ENCODE measurements around the gene MECR. TPM values are rescaled to one million over a fixed set of nuclear protein-coding genes. Genes with fewer than 3 reads are reported as not detected.

The MECR gene
- polyA plus RNA-seq, 1 of the 3 experiments (the other 2 are of a cell fraction), result 38.3 TPM

DNA sequence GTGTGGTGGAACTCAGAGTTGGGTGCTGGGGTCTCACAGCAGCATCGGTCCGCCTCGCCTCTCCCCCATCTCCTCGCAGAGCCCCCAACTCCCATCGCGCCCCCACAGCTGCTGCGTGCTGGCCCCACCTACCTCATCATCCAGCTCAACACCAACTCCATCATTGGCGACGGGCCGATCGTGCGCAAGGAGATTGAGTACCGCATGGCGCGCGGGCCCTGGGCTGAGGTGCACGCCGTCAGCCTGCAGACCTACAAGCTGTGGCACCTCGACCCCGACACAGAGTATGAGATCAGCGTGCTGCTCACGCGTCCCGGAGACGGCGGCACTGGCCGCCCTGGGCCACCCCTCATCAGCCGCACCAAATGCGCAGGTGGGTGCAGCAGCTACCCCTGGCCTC, 29.8 kb upstream of the MECR start:
- no peaks in the 10 kb centered on the region for H3K9me3 ChIP-seq
- no peaks in the 10 kb centered on the region for H3K36me3 ChIP-seq (replicated peaks in 1 of 2; ENCODE audit: control insufficient read depth in 1 of 2, insufficient read depth in 2 of 2, low read length in 1 of 2)
- TF ChIP-seq, protein P1, sequence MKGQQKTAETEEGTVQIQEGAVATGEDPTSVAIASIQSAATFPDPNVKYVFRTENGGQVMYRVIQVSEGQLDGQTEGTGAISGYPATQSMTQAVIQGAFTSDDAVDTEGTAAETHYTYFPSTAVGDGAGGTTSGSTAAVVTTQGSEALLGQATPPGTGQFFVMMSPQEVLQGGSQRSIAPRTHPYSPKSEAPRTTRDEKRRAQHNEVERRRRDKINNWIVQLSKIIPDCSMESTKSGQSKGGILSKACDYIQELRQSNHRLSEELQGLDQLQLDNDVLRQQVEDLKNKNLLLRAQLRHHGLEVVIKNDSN (IDR thresholded peaks at IDR 0.05; ENCODE audit: borderline replicate concordance, low read depth), result no peak
- TF ChIP-seq MXI1 (IDR thresholded peaks at IDR 0.05; ENCODE audit: low read depth, low read length) (no peak), RCOR1 (IDR thresholded peaks at IDR 0.05; ENCODE audit: low read length) (no peak), RFX5 (IDR thresholded peaks at IDR 0.05; ENCODE audit: low read length) (no peak), NFIC (IDR thresholded peaks at IDR 0.05; ENCODE audit: borderline replicate concordance) (no peak), MAX (IDR thresholded peaks at IDR 0.05; ENCODE audit: low read depth) (no peak), IRF3 (IDR thresholded peaks at IDR 0.05; ENCODE audit: low read depth, low read length) (no peak), POLR2AphosphoS5 (IDR thresholded peaks at IDR 0.05; ENCODE audit: low read depth, low read length) (no peak), FOXJ3 (CRISPR knock-in tag; IDR thresholded peaks at IDR 0.05) (no peak), NRF1 (IDR thresholded peaks at IDR 0.05; ENCODE audit: low read depth, low read length) (no peak), TAF1 (IDR thresholded peaks at IDR 0.05; ENCODE audit: borderline replicate concordance, low read depth, low read length) (no peak)
- TF ChIP-seq, protein P2, sequence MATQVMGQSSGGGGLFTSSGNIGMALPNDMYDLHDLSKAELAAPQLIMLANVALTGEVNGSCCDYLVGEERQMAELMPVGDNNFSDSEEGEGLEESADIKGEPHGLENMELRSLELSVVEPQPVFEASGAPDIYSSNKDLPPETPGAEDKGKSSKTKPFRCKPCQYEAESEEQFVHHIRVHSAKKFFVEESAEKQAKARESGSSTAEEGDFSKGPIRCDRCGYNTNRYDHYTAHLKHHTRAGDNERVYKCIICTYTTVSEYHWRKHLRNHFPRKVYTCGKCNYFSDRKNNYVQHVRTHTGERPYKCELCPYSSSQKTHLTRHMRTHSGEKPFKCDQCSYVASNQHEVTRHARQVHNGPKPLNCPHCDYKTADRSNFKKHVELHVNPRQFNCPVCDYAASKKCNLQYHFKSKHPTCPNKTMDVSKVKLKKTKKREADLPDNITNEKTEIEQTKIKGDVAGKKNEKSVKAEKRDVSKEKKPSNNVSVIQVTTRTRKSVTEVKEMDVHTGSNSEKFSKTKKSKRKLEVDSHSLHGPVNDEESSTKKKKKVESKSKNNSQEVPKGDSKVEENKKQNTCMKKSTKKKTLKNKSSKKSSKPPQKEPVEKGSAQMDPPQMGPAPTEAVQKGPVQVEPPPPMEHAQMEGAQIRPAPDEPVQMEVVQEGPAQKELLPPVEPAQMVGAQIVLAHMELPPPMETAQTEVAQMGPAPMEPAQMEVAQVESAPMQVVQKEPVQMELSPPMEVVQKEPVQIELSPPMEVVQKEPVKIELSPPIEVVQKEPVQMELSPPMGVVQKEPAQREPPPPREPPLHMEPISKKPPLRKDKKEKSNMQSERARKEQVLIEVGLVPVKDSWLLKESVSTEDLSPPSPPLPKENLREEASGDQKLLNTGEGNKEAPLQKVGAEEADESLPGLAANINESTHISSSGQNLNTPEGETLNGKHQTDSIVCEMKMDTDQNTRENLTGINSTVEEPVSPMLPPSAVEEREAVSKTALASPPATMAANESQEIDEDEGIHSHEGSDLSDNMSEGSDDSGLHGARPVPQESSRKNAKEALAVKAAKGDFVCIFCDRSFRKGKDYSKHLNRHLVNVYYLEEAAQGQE (IDR thresholded peaks at IDR 0.05; ENCODE audit: low read depth, low read length), result no peak
- H4K20me1 ChIP-seq (ENCODE audit: insufficient read depth), result no peaks in the 10 kb centered on the region
- H2AFZ ChIP-seq (ENCODE audit: low read depth), result no peak overlapping the region
- H3K4me3 ChIP-seq (ENCODE audit: low read depth in 2 of 2, low read length in 1 of 2), result no peak overlapping the region
- H3K9ac ChIP-seq, result no peak overlapping the region
- H3F3A ChIP-seq (replicated peaks; ENCODE audit: insufficient read depth), result no peaks in the 10 kb centered on the region
- no peak for DNase-seq
- H3K27me3 ChIP-seq (ENCODE audit: insufficient read depth), result no peaks in the 10 kb centered on the region
- no peak overlapping the region for H3K4me2 ChIP-seq
- peaks cover 18 to 26% of the 10 kb centered on the region in 2 experiments; a peak in 2 of 4 replicates for H3K4me1 ChIP-seq (ENCODE audit: control insufficient read depth in 1 of 2, insufficient read depth in 2 of 2, low read depth in 1 of 2, low read length in 1 of 2)
- no peaks in the 10 kb centered on the region for H3K9me2 ChIP-seq
- H3K27ac ChIP-seq (ENCODE audit: low read depth in 2 of 2, low read length in 1 of 2), result no peak overlapping the region
- ChIA-PET POLR2A (interaction anchor here (0.8 kb wide), 1 partner anchor 10 kb away, joined by 3 read pairs; no protein-coding TSS in a partner anchor), CTCF (interaction anchor here (1.5 to 2.1 kb wide), 2 partner anchors 10 to 21 kb away, joined by 3 to 6 read pairs; no protein-coding TSS in a partner anchor)
- H3K79me2 ChIP-seq (ENCODE audit: insufficient read depth), result no peaks in the 10 kb centered on the region
- 95% methylated on average over 12 of the region's 29 CpGs for WGBS (ENCODE audit: low lambda C conversion rate)
